ENCODE results near the gene DEPDC1B.
A peak's percentile ranks its signal among the peaks of the same experiment; 100 is the strongest.

The DEPDC1B gene

GRCh38 chr5:60699288-60699608 is 718 bp downstream of the DEPDC1B start:
- H3K79me1 ChIP-seq (ENCODE audit: low read depth, low read length): no peaks in the 10 kb centered on the region
- no peak overlapping the region for H3K4ac ChIP-seq (ENCODE audit: low read length)
- H2BK120ac ChIP-seq (ENCODE audit: low read depth, low read length): no peak overlapping the region
- no CpG with 5 or more reads among the region's 9 CpGs for WGBS, 2 donors (ENCODE audit: extremely low coverage in 2 of 2, insufficient read length in 2 of 2, insufficient replicate concordance in 1 of 2)
- peak overlapping the region; percentile 97 for H2AFZ ChIP-seq (ENCODE audit: low read length)
- H3K9me3 ChIP-seq (replicated peaks in 1 of 2; ENCODE audit: control insufficient read depth in 2 of 2, insufficient read depth in 1 of 2, low read depth in 1 of 2, low read length in 2 of 2): peaks cover 2 to 11% of the 10 kb centered on the region in 2 donors
- H3K27ac ChIP-seq (replicated peaks; ENCODE audit: low read length): peak overlapping the region; percentile 98
- H3K9ac ChIP-seq (ENCODE audit: low read depth, low read length, poor library complexity): peak overlapping the region; percentile 97
- no peak overlapping the region for H4K8ac ChIP-seq (ENCODE audit: low read depth, low read length)
- H4K91ac ChIP-seq (ENCODE audit: low read depth, low read length, poor library complexity): no peak overlapping the region
- H2AK5ac ChIP-seq (ENCODE audit: low read depth, low read length): no peak overlapping the region
- peaks cover 2 to 6% of the 10 kb centered on the region in 2 donors for H3K4me1 ChIP-seq (ENCODE audit: control insufficient read depth in 2 of 2, insufficient read depth in 1 of 2, low read depth in 1 of 2, low read length in 2 of 2)
- peak overlapping the region; percentile 82 for H2BK5ac ChIP-seq (ENCODE audit: low read length)
- peak overlapping the region; percentile 89 to 90 for H3K4me3 ChIP-seq (ENCODE audit: low read length in 2 of 2)
- H3K27me3 ChIP-seq (ENCODE audit: control insufficient read depth in 3 of 3, insufficient read depth in 3 of 3, low read depth in 1 of 3, low read length in 3 of 3): peaks cover 0 to 8% (median 0%) of the 10 kb centered on the region in 3 experiments
- H3K18ac ChIP-seq (ENCODE audit: low read length): peak overlapping the region; percentile 98
- no peak for DNase-seq (ENCODE audit: low spot score)
- H2BK12ac ChIP-seq (ENCODE audit: low read length): no peak overlapping the region
- peak overlapping the region; percentile 94 for H3K14ac ChIP-seq (ENCODE audit: low read length)
- H3K4me2 ChIP-seq (ENCODE audit: insufficient read depth, low read length, poor library complexity, severe bottlenecking): peak overlapping the region; percentile 89
- H3K23ac ChIP-seq (ENCODE audit: low read depth, low read length, poor library complexity): peak overlapping the region; percentile 57
- no peak overlapping the region for H2BK15ac ChIP-seq (ENCODE audit: low read length)
- peaks cover 3 to 18% of the 10 kb centered on the region in 2 donors for H3K36me3 ChIP-seq (replicated peaks in 1 of 2; ENCODE audit: control insufficient read depth in 2 of 2, insufficient read depth in 2 of 2, low read length in 2 of 2)

GRCh38 chr5:60698336-60698735 is 1.6 kb downstream of the DEPDC1B start:
- no peak for DNase-seq (ENCODE audit: low spot score)
- Histone ChIP-seq H3K27me3 (ENCODE audit: control insufficient read depth in 3 of 3, insufficient read depth in 3 of 3, low read depth in 1 of 3, low read length in 3 of 3) (peaks cover 0 to 4% (median 0%) of the 10 kb centered on the region in 3 experiments), H3K9me3 (replicated peaks in 1 of 2; ENCODE audit: control insufficient read depth in 2 of 2, insufficient read depth in 1 of 2, low read depth in 1 of 2, low read length in 2 of 2) (peaks cover 2 to 11% of the 10 kb centered on the region in 2 donors), H3K4me2 (ENCODE audit: insufficient read depth, low read length, poor library complexity, severe bottlenecking) (no peak overlapping the region), H3K18ac (ENCODE audit: low read length) (no peak overlapping the region), H2AFZ (ENCODE audit: low read length) (no peak overlapping the region), H2BK15ac (ENCODE audit: low read length) (no peak overlapping the region), H3K23ac (ENCODE audit: low read depth, low read length, poor library complexity) (no peak overlapping the region), H2BK12ac (ENCODE audit: low read length) (no peak overlapping the region), H2AK5ac (ENCODE audit: low read depth, low read length) (no peak overlapping the region), H3K14ac (ENCODE audit: low read length) (no peak overlapping the region), H3K79me1 (ENCODE audit: low read depth, low read length) (no peaks in the 10 kb centered on the region), H3K4me3 (ENCODE audit: low read length in 2 of 2) (peak overlapping the region in 1 of 2 donors; percentile 2), H3K4me1 (ENCODE audit: control insufficient read depth in 2 of 2, insufficient read depth in 1 of 2, low read depth in 1 of 2, low read length in 2 of 2) (peaks cover 2 to 6% of the 10 kb centered on the region in 2 donors), H3K27ac (replicated peaks; ENCODE audit: low read length) (no peak overlapping the region), H4K8ac (ENCODE audit: low read depth, low read length) (no peak overlapping the region), H3K36me3 (replicated peaks in 1 of 2; ENCODE audit: control insufficient read depth in 2 of 2, insufficient read depth in 2 of 2, low read length in 2 of 2) (peaks cover 5 to 27% of the 10 kb centered on the region in 2 donors), H4K91ac (ENCODE audit: low read depth, low read length, poor library complexity) (no peak overlapping the region), H2BK120ac (ENCODE audit: low read depth, low read length) (no peak overlapping the region), H3K4ac (ENCODE audit: low read length) (no peak overlapping the region), H2BK5ac (ENCODE audit: low read length) (no peak overlapping the region), H3K9ac (ENCODE audit: low read depth, low read length, poor library complexity) (no peak overlapping the region)
- WGBS, 2 donors (ENCODE audit: extremely low coverage in 2 of 2, insufficient read length in 2 of 2, insufficient replicate concordance in 1 of 2): no CpG with 5 or more reads among the region's 7 CpGs

GRCh38 chr5:60690326-60690725 is 9.6 kb downstream of the DEPDC1B start:
- Histone ChIP-seq H3K4me2 (ENCODE audit: insufficient read depth, low read length, poor library complexity, severe bottlenecking) (no peak overlapping the region), H2AK5ac (ENCODE audit: low read depth, low read length) (no peak overlapping the region), H3K18ac (ENCODE audit: low read length) (no peak overlapping the region), H2BK5ac (ENCODE audit: low read length) (no peak overlapping the region), H3K23ac (ENCODE audit: low read depth, low read length, poor library complexity) (no peak overlapping the region), H3K4ac (ENCODE audit: low read length) (no peak overlapping the region), H3K9me3 (replicated peaks in 1 of 2; ENCODE audit: control insufficient read depth in 2 of 2, insufficient read depth in 1 of 2, low read depth in 1 of 2, low read length in 2 of 2) (peaks cover 2 to 15% of the 10 kb centered on the region in 2 donors), H4K8ac (ENCODE audit: low read depth, low read length) (no peak overlapping the region), H2BK120ac (ENCODE audit: low read depth, low read length) (no peak overlapping the region), H3K36me3 (replicated peaks in 1 of 2; ENCODE audit: control insufficient read depth in 2 of 2, insufficient read depth in 2 of 2, low read length in 2 of 2) (peaks cover 15 to 56% of the 10 kb centered on the region in 2 donors), H2AFZ (ENCODE audit: low read length) (no peak overlapping the region), H3K27me3 (ENCODE audit: control insufficient read depth in 3 of 3, insufficient read depth in 3 of 3, low read depth in 1 of 3, low read length in 3 of 3) (no peaks in the 10 kb centered on the region), H3K27ac (replicated peaks; ENCODE audit: low read length) (no peak overlapping the region), H4K91ac (ENCODE audit: low read depth, low read length, poor library complexity) (no peak overlapping the region), H3K79me1 (ENCODE audit: low read depth, low read length) (peaks cover 5% of the 10 kb centered on the region), H3K4me1 (ENCODE audit: control insufficient read depth in 2 of 2, insufficient read depth in 1 of 2, low read depth in 1 of 2, low read length in 2 of 2) (no peaks in the 10 kb centered on the region), H2BK12ac (ENCODE audit: low read length) (no peak overlapping the region), H2BK15ac (ENCODE audit: low read length) (no peak overlapping the region), H3K9ac (ENCODE audit: low read depth, low read length, poor library complexity) (no peak overlapping the region), H3K14ac (ENCODE audit: low read length) (no peak overlapping the region), H3K4me3 (ENCODE audit: low read length in 2 of 2) (no peak overlapping the region)
- no peak for DNase-seq (ENCODE audit: low spot score)
- no CpG with 5 or more reads among the region's 4 CpGs for WGBS, 2 donors (ENCODE audit: extremely low coverage in 2 of 2, insufficient read length in 2 of 2, insufficient replicate concordance in 1 of 2)

- no CpG with 5 or more reads among the region's 1 CpG for WGBS, 2 donors (ENCODE audit: extremely low coverage in 2 of 2, insufficient read length in 2 of 2, insufficient replicate concordance in 1 of 2)
- peaks cover 0 to 7% of the 10 kb centered on the region in 2 donors for H3K9me3 ChIP-seq (replicated peaks in 1 of 2; ENCODE audit: control insufficient read depth in 2 of 2, insufficient read depth in 1 of 2, low read depth in 1 of 2, low read length in 2 of 2)
Observed at GRCh38 chr5:60688980-60689379, 11.0 kb downstream of the DEPDC1B start.

More at GRCh38 chr5:60688980-60689379, 11.0 kb downstream of the DEPDC1B start:
- no peak overlapping the region for H3K4me3 ChIP-seq (ENCODE audit: low read length in 2 of 2)
- H2BK120ac ChIP-seq (ENCODE audit: low read depth, low read length): no peak overlapping the region
- peaks cover 5% of the 10 kb centered on the region for H3K79me1 ChIP-seq (ENCODE audit: low read depth, low read length)
- H2BK12ac ChIP-seq (ENCODE audit: low read length): no peak overlapping the region
- H3K18ac ChIP-seq (ENCODE audit: low read length): no peak overlapping the region
- H3K4ac ChIP-seq (ENCODE audit: low read length): no peak overlapping the region
- H2AFZ ChIP-seq (ENCODE audit: low read length): no peak overlapping the region
- no peak overlapping the region for H3K9ac ChIP-seq (ENCODE audit: low read depth, low read length, poor library complexity)
- H4K8ac ChIP-seq (ENCODE audit: low read depth, low read length): no peak overlapping the region
- no peaks in the 10 kb centered on the region for H3K27me3 ChIP-seq (ENCODE audit: control insufficient read depth in 3 of 3, insufficient read depth in 3 of 3, low read depth in 1 of 3, low read length in 3 of 3)
- no peak for DNase-seq (ENCODE audit: low spot score)
- no peak overlapping the region for H3K4me2 ChIP-seq (ENCODE audit: insufficient read depth, low read length, poor library complexity, severe bottlenecking)
- no peak overlapping the region for H2BK15ac ChIP-seq (ENCODE audit: low read length)
- no peak overlapping the region for H3K14ac ChIP-seq (ENCODE audit: low read length)
- H3K27ac ChIP-seq (replicated peaks; ENCODE audit: low read length): no peak overlapping the region
- no peaks in the 10 kb centered on the region for H3K4me1 ChIP-seq (ENCODE audit: control insufficient read depth in 2 of 2, insufficient read depth in 1 of 2, low read depth in 1 of 2, low read length in 2 of 2)
- H2AK5ac ChIP-seq (ENCODE audit: low read depth, low read length): no peak overlapping the region
- no peak overlapping the region for H3K23ac ChIP-seq (ENCODE audit: low read depth, low read length, poor library complexity)
- H2BK5ac ChIP-seq (ENCODE audit: low read length): no peak overlapping the region
- H3K36me3 ChIP-seq (replicated peaks in 1 of 2; ENCODE audit: control insufficient read depth in 2 of 2, insufficient read depth in 2 of 2, low read length in 2 of 2): peaks cover 13 to 56% of the 10 kb centered on the region in 2 donors
- no peak overlapping the region for H4K91ac ChIP-seq (ENCODE audit: low read depth, low read length, poor library complexity)

All from neuronal stem cell (in vitro differentiated cells).